Head of caudate nucleus (tissue), 42 donors: Measurements from ENCODE around the gene ROPN1B.
"Not testable (repeated sequence)": the region's sequence is repeated elsewhere in the genome, so short reads cannot be mapped to it uniquely, and the experiment has no call there.

Experiments used
- DNase-seq, 42 donors: peaks; one replicate each; pipeline versions ENCODE4 v3.0.0 to v3.0.0-alpha.2; 2020 to 2021; ENCODE audit warnings: mixed read lengths in 7 of 42
- intact Hi-C: fragments of 100-400 bp; cut with DNase I; formaldehyde crosslinking; loops from one replicate; pipeline ENCODE4 v1.15.0; 2022

ROPN1B gene

DNA sequence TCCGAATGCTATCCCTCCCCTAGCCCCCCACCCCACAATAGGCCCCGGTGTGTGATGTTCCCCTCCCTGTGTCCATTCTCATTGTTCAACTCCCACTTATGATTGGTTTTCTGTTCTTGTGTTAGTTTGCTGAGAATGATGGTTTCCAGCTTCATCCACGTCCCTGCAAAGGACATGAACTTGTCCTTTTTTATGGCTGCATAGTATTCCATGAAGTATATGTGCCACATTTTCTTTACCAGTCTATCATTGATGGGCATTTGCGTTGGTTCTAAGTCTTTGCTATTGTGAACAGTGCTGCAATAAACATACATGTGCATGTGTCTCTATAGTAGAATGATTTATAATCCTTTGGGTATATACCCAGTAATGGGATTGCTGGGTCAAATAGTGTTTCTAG is 12.0 kb upstream of the ROPN1B start:
- DNase-seq, intact Hi-C loops: not testable (repeated sequence)

- intact Hi-C loops: no loop called here
- DNase-seq: peak in 1 of 42 donors; percentile 13
Observed at GRCh38 chr3:125957674-125958510, 11.1 kb upstream of the ROPN1B start.

DNA sequence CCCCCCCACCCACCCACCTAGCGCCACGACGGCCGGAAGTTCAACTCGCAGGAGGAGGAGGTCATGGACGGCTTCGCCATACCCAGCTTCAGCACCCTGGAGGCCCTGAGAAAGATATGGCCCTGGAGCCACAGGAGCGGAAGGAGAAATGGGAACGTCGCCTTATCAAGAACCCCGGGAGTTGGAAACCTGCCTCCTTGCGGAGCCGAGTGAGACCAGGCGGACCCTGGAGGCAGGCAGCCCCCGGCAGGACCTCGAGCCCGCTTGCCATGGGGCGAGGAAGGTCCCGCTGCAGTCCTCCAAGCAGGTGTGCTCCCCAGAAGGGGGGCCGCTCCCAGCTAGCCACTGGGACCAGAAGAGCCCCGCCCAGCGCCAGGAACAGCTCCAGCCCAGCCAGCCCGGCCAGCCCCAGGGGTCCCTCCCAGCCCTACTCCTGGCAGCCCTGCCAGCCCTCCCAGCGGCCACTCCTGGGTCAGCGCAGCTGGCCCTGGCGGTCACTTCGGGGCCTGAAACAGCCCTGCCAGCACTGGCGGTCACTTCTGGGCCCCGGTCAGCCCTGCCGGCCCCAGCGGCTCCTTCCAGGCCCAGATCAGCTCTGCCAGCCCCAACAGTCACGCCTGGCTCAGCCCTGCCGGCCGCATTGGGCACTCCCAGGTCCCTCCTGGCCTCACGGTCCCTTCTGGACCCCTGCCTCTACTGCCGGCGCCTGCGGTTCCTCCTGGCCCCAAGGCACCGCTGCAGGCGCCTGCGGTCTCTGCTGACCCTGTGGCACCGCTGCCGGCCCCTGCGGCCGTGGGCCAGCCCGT is 10.3 kb upstream of the ROPN1B start:
- intact Hi-C loops: no loop called here
- no peak for DNase-seq

- no peak for DNase-seq
- intact Hi-C loops: no loop called here
Observed at GRCh38 chr3:125959317-125960065, 9.5 kb upstream of the ROPN1B start.

DNA sequence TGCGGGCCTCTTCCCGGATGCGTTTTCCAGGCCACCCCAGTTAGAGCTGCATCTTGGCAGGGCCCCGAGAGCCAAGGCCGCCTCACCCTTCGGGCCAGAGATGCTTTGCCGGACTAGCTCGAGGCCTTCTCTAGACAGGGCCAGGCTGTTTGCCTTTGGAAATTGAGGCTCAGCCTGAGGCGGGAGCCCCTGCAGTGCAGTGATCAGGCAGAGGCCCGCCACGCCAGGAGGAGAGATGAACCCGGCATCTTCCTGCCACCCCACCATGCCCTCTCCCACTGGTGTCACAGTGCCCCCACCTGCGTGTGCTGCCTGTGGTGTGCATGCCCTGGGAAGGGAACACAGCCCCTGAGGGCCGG is 8.9 kb upstream of the ROPN1B start:
- intact Hi-C loops: no loop called here
- DNase-seq: no peak

DNA sequence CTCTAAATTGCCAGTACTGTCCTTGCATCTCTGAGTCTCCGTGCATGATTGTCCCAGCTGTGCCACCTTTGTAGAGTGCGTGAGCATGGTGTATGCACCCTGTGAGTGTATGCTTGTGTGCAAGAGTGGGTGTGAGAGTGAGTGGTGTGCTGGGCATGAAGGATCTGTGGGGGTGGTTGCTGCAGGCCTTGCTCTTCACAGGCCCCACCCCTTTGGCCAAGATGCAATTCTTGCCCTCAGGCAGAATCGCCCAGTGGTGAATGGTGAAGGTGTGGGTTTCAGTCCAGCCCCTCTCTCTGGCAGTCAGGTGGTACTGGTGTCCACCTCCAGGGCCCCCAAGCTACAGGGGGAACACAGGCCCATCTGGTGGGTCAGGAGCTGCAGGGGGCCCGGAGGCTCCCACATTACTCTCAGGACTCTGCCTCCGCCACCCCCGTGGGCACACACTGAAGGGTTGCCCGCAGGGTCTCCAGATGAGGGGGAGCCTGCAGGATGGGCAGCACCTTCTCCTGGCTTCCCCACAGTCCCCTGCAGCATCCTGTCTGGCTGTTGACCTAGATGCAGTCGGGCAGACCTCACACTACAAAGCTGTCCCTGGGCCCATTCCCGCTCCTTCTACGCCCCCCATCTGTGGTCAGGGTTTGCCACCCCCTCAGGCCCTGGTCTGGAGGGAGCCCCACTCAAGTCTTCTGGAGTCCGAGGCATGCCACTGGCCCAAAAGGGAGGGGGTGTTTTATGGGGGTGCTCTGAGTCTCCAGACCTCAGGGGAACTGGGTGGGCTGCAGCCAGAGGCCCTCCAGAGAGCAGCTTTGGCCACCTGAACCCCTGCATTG is 8.3 kb upstream of the ROPN1B start:
- intact Hi-C loops: no loop called here
- DNase-seq: no peak

GRCh38 chr3:125961289-125961589 is 7.7 kb upstream of the ROPN1B start:
- intact Hi-C loops: no loop called here
- no peak for DNase-seq

DNA sequence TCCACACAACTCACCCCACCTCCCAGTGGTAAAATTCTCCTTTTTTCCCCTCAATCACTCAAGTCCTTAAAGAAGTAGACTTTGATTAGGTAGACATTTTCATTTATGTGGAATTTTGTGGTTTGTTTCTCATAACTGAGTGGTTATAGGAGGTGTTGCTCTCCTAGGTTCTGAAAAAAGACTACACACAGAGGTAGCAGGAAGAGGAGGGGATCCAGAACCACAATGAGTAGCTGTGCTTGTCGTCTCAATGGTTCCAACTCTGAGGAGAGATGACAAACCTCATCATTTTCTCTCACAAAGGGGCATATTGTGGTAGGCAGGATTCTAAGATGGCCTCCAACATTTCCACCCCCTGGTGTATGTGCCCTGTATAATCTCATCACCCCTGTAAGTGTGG is 5.1 kb upstream of the ROPN1B start:
- DNase-seq, intact Hi-C loops: not testable (repeated sequence)

DNA sequence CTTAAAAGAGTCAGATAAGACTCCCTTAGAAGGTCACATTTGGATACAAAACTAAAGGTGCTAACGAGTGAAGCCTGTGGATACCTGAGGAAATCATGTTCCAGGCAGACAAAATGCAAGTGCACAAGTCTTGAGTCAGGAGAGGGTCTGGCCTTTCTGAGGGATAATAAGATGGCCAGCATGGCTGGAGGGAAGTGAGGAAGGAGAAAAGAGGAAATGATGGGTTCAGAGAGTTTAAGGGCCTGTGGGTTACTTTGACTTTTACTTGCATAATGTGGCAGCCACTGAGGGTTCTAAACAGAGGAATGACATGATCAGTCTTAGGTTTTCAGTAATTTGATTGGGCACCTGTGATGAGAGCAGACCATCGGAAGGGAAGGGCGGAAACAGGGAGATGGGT is 3.5 kb upstream of the ROPN1B start:
- no peak for DNase-seq
- intact Hi-C loops: no loop called here

DNA sequence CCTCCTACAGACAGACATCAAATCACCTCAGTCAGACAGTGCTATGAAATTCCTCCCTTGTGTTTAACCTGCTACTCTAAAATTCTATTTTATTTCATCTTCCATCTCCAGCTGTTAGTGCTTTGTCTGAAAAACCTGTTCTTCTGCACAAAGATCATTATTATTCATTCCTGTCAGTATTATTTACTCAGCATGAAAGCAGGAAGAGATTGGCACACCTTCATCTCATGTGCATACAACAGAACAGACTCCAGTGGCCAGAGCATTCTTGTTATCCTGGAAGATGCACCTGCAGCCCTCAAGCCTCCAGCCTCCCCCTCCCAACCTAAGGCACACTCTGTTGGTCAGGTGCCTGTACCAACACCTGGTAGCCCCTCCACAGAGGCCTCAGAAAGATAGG is 1.8 kb upstream of the ROPN1B start:
- intact Hi-C loops: no loop called here
- no peak for DNase-seq

- DNase-seq, intact Hi-C loops: not testable (repeated sequence)
Observed at GRCh38 chr3:125968121-125968520, 857 bp upstream of the ROPN1B start.

DNA sequence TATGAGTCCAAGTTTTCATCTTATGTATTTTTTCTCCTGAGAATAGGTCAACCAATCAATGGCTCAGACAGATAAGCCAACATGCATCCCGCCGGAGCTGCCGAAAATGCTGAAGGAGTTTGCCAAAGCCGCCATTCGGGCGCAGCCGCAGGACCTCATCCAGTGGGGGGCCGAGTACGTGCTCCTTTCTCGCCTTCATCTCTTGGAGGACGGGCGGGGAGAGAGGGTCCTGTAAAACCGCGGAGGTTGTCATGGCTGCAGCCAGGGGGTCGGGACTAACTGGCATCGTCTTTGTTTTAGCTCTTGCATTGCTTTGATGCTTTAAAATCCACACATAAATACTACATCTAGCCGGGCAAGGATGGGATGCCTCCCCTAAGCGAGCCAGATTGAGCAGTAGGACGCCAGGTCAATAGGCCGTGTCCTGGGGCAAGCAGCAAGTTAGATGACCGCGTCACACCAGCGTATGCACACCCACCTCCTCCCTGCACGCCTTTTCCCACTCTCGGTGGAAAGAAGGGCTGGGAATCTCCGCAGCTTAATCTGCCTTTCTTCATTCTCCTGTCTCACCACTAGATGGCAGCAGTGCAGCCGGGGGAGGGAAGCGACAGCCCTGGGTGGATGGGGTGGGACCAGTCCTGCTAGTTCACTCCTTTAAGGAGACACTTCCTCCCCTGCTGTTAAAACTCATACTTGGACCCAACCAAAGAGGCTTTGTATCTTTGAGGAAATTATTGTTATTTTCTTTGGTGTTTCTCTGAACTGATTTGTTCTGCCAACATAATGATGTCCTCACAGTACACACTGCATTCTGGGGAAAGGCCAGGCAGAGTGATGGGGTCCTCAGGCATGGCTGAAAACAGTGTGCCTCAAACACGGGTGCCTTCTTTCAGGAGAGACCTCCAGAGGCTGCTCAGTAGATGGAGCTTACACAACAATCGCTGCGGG is 3.3 kb downstream of the ROPN1B start:
- intact Hi-C loops: loop anchor here (10.0 kb wide), 1 partner anchor 113 kb away; the partner anchor contains the start of gene SLC41A3
- peak; percentile 37 to 84 (median 62) for DNase-seq

- not testable (repeated sequence) for DNase-seq
- intact Hi-C loops: loop anchor here (10.0 kb wide), 1 partner anchor 109 kb away; the partner anchor contains the start of gene SLC41A3
Observed at GRCh38 chr3:125975245-125976002, 6.4 kb downstream of the ROPN1B start.

- intact Hi-C loops: loop anchor here (10.0 kb wide), 1 partner anchor 109 kb away; the partner anchor contains the start of gene SLC41A3
- not testable (repeated sequence) for DNase-seq
Observed at GRCh38 chr3:125976003-125976390, 7.0 kb downstream of the ROPN1B start.

GRCh38 chr3:125977104-125977503 is 8.1 kb downstream of the ROPN1B start:
- DNase-seq: not testable (repeated sequence)
- intact Hi-C loops: loop anchor here (10.0 kb wide), 1 partner anchor 108 kb away; the partner anchor contains the start of gene SLC41A3

DNA sequence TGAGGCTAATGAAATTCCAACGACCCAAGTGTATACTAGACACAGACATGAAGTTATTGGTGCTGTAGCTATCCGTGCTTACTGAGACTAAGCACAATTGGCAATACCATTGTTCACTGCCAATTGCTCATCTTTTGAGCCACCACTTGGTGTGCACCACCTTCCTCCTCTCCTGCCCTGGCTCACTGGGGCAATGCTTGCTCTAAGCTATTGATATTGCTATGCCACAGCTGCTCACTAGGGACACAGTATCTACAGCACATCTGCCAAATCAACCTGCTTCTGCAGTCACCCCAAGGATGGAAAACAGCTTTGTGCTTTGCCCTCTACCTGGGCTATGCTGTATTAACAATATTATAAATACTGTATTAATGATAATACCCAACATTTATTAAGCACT is 16.0 kb downstream of the ROPN1B start:
- DNase-seq, intact Hi-C loops: not testable (repeated sequence)
